Activated T-helper 2 cell treated with anti-CD3 and anti-CD28 coated beads, Interferon-gamma antibody, Interleukin-2, Interleukin-4, amounts not matched to agents 10 μg/mL and 5 μg/mL and 100 μg/mL, durations not matched to agents 14 hours and 24 hours and 36 hours (primary cell): ENCODE results near the gene GPD2. TPM values are rescaled to one million over a fixed set of nuclear protein-coding genes. Genes with fewer than 3 reads are reported as not detected.

ENCODE experiments used
- DNase-seq: peaks from one replicate; pipeline ENCODE4 v3.0.0; 2021; ENCODE audit warnings: low spot score
- H3K27ac Mint-ChIP-seq: one replicate; pipeline ENCODE4 v1.8.0; 2021; ENCODE audit warnings: mixed read lengths
- H3K27me3 Mint-ChIP-seq: one replicate; pipeline ENCODE4 v1.8.0; 2021; ENCODE audit warnings: low read depth, mixed read lengths
- H3K36me3 Mint-ChIP-seq: one replicate; pipeline ENCODE4 v1.8.0; 2021; ENCODE audit warnings: low read depth, mixed read lengths
- H3K4me1 Mint-ChIP-seq: one replicate; pipeline ENCODE4 v1.8.0; 2021; ENCODE audit warnings: low read depth, mixed read lengths
- H3K4me3 Mint-ChIP-seq: one replicate; pipeline ENCODE4 v1.8.0; 2021; ENCODE audit warnings: low read depth, mild to moderate bottlenecking, moderate library complexity, mixed read lengths
- H3K9me3 Mint-ChIP-seq: one replicate; pipeline ENCODE4 v1.8.0; 2021; ENCODE audit warnings: mixed read lengths
- intact Hi-C: fragments of 100-400 bp; cut with micrococcal nuclease; formaldehyde crosslinking; loops from one replicate; pipeline ENCODE4 v1.15.1; 2023
- total RNA-seq: library from RNA; stranded (reverse); gene quantifications from 2 replicates; pipeline ENCODE4 v1.2.3, GENCODE V29; 2022

The GPD2 gene
- total RNA-seq, 1 donor from 2014 or later, result 23.7 TPM

DNA sequence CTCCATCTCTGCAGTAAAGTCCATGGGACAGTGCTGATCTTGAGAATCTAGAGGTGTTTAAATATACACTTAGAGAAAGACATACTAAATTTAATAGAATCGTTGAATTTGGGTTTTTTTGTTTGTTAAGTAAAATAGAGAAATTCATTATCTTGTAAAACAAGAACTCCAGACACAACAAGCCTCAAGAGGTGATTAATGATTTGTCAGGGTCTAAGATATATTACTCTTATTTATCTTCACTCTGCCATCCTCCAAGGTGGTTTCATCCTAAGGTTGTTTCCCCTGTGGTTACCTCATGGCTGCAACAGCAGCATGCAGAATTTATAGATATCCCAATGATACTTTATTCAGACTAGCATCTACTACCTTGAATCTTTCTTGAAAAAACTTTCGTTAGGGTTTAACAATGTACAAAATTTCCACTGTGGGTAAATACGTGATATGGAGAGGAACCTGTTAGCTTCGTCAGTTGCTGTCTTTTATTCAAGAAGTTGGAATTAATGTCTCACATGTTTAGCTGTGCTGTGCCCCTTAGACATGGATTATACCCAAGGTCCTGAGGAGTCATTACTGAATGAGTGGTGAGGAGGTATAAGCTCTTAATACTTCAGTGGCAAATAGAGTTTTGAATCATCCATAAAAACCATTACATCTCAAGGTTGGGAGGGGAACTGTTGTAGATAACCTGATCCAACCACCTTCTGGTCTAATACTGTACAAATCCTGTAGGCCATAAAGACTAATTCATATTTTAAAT, 128.0 kb downstream of the GPD2 start:
- Mint-ChIP-seq H3K36me3 (peaks cover 9% of the 10 kb centered on the region), H3K27ac (no peak overlapping the region), H3K27me3 (no peaks in the 10 kb centered on the region), H3K4me3 (no peak overlapping the region), H3K4me1 (peaks cover 7% of the 10 kb centered on the region), H3K9me3 (no peaks in the 10 kb centered on the region)
- DNase-seq, result no peak
- intact Hi-C loops, result no loop called here

GRCh38 chr2:156565066-156565710, 129.0 kb downstream of the GPD2 start:
- intact Hi-C loops, result no loop called here
- Mint-ChIP-seq H3K27ac (no peak overlapping the region), H3K36me3 (peaks cover 14% of the 10 kb centered on the region), H3K4me1 (peaks cover 7% of the 10 kb centered on the region), H3K4me3 (no peak overlapping the region), H3K9me3 (no peaks in the 10 kb centered on the region), H3K27me3 (no peaks in the 10 kb centered on the region)
- DNase-seq, result no peak

DNA sequence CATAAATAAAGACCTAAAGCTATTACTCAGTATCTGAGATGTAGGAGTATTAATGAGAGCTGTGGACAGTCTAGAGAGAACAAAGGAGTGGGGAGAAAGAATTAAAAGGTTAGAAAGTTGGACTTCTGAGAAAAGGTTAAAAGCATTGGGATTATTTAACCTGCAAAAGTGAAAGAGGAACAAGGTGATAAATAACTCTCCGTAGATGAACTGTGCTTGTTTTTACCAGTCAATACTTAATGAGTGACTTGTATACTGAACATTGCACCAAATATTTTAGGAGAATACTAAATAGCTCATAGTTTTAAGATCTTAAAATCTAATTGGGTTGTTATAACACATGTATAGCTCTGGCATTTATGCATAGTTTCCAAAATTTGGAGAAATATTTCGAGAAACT, 137.5 kb downstream of the GPD2 start:
- no peak overlapping the region for H3K4me3 Mint-ChIP-seq
- no peak for DNase-seq
- no peak overlapping the region for H3K27ac Mint-ChIP-seq
- H3K4me1 Mint-ChIP-seq, result peaks cover 21% of the 10 kb centered on the region
- intact Hi-C loops, result no loop called here
- H3K9me3 Mint-ChIP-seq, result no peaks in the 10 kb centered on the region
- H3K27me3 Mint-ChIP-seq, result no peaks in the 10 kb centered on the region
- peaks cover 35% of the 10 kb centered on the region for H3K36me3 Mint-ChIP-seq

DNA sequence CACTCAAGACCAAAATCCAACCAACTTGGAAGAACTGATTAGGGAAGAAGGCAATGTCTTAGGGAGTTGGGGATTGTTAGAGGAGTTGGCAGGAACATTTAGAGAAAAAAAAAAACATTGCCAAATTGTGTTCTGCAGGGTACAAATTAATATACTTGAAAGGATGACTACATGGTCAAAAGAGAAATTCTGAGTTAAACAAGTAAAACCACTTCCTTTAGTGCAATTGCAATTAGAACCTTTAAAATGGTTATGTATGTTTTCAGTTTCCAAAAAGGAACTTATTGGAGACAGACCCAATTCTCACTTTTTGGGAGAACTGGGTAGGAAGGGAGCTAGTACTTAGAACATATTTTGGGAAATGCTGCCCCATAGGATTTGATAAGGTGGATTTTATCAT, 137.9 kb downstream of the GPD2 start:
- H3K9me3 Mint-ChIP-seq, result no peaks in the 10 kb centered on the region
- H3K27me3 Mint-ChIP-seq, result no peaks in the 10 kb centered on the region
- no peak overlapping the region for H3K4me3 Mint-ChIP-seq
- H3K36me3 Mint-ChIP-seq, result peaks cover 35% of the 10 kb centered on the region
- H3K27ac Mint-ChIP-seq, result no peak overlapping the region
- DNase-seq, result no peak
- intact Hi-C loops, result no loop called here
- peaks cover 21% of the 10 kb centered on the region for H3K4me1 Mint-ChIP-seq

DNA sequence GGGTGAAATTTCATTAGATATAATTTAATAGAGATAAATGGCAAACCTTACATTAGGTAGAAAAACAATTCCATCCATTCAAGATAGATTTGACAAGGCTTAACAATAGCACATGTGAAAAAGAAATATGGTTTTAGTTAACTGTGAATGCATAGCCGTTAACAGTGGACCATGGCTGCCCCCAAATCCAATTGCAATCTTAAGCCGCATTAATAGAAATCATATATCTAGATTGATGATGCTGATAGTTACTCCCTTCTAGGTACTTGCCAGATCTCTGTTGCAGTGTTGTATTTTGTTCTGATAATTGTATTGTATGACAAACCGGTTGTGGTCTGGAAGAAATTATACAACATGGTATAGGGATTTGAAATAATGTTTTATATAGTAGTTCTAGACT, 139.8 kb downstream of the GPD2 start:
- Mint-ChIP-seq H3K27ac (no peak overlapping the region), H3K4me1 (peaks cover 29% of the 10 kb centered on the region), H3K9me3 (no peaks in the 10 kb centered on the region), H3K36me3 (peaks cover 37% of the 10 kb centered on the region), H3K4me3 (no peak overlapping the region), H3K27me3 (no peaks in the 10 kb centered on the region)
- intact Hi-C loops, result no loop called here
- no peak for DNase-seq

DNA sequence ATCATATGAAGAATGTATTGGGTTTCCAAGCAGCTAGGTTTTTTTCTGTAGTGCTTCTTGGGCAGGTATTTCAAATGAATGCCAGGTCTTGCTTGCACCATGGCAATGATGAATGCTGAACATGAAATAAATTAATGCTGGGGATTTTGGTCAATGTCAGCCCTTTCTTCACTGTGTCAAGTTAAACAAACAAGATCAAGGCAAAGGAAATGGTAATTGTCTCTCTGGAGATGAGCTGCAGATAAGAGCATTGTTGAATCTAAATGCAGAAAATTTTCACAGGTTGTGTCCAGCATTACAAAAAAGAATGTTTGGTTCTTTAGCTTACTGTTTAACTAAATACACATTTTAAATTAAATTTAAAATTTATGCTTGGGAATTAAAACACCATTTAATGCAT, 144.3 kb downstream of the GPD2 start:
- Mint-ChIP-seq H3K36me3 (peaks cover 27% of the 10 kb centered on the region), H3K27ac (no peak overlapping the region), H3K4me3 (no peak overlapping the region), H3K27me3 (no peaks in the 10 kb centered on the region), H3K9me3 (no peaks in the 10 kb centered on the region), H3K4me1 (peaks cover 24% of the 10 kb centered on the region)
- DNase-seq, result no peak
- intact Hi-C loops, result no loop called here

DNA sequence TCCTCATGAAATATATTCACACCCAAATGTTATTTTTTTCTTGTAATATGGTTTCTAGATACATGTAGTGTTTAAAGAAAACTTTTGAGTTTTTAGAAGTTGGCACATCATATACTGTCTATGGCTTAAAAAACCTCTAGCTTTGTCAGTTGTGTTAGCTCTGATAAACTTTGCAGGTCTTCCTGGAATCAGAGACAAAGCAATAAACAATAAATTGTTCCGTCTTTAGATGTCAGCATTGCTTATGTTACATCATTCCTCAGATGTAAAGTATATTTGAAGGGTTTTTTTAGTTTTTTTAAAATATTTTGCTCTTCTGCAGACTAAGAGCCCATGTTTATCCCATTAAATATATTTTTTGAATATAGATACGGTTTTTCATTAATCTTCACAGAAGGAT, 145.1 kb downstream of the GPD2 start:
- Mint-ChIP-seq H3K27ac (no peak overlapping the region), H3K9me3 (no peaks in the 10 kb centered on the region), H3K4me1 (peaks cover 24% of the 10 kb centered on the region), H3K4me3 (no peak overlapping the region), H3K36me3 (peaks cover 27% of the 10 kb centered on the region), H3K27me3 (no peaks in the 10 kb centered on the region)
- DNase-seq, result no peak
- intact Hi-C loops, result no loop called here

DNA sequence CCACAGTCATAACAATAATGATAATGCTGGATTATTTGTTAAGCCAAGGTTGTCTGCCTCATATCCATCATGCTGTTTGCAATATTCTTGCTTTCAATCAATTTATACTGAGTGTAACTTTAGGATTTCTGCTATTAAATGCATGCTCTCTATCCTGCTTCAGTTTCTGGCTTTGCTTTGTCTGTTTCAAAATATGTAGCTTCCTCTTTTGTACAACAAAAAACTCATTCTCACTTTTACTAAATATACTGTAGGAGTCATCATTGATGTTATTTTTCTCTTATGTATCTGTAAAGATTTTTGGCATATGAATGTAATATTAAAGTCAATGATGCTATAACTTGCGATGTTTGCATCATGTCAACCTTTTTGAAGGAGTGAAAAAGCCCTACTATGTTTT, 149.3 kb downstream of the GPD2 start:
- intact Hi-C loops, result loop anchor here (5.0 kb wide), 3 partner anchors 148 to 607 kb away; partner anchors contain the start of gene GPD2
- H3K9me3 Mint-ChIP-seq, result no peaks in the 10 kb centered on the region
- no peak for DNase-seq
- no peak overlapping the region for H3K4me3 Mint-ChIP-seq
- H3K4me1 Mint-ChIP-seq, result peaks cover 25% of the 10 kb centered on the region
- no peaks in the 10 kb centered on the region for H3K27me3 Mint-ChIP-seq
- peaks cover 16% of the 10 kb centered on the region for H3K36me3 Mint-ChIP-seq
- no peak overlapping the region for H3K27ac Mint-ChIP-seq

GRCh38 chr2:156586621-156587020, 150.4 kb downstream of the GPD2 start:
- H3K4me3 Mint-ChIP-seq, result no peak overlapping the region
- peaks cover 20% of the 10 kb centered on the region for H3K4me1 Mint-ChIP-seq
- H3K27ac Mint-ChIP-seq, result no peak overlapping the region
- H3K36me3 Mint-ChIP-seq, result peaks cover 12% of the 10 kb centered on the region
- H3K27me3 Mint-ChIP-seq, result no peaks in the 10 kb centered on the region
- DNase-seq, result no peak
- H3K9me3 Mint-ChIP-seq, result no peaks in the 10 kb centered on the region
- intact Hi-C loops, result loop anchor here (5.0 kb wide), 3 partner anchors 149 to 606 kb away; partner anchors contain the start of gene GPD2

DNA sequence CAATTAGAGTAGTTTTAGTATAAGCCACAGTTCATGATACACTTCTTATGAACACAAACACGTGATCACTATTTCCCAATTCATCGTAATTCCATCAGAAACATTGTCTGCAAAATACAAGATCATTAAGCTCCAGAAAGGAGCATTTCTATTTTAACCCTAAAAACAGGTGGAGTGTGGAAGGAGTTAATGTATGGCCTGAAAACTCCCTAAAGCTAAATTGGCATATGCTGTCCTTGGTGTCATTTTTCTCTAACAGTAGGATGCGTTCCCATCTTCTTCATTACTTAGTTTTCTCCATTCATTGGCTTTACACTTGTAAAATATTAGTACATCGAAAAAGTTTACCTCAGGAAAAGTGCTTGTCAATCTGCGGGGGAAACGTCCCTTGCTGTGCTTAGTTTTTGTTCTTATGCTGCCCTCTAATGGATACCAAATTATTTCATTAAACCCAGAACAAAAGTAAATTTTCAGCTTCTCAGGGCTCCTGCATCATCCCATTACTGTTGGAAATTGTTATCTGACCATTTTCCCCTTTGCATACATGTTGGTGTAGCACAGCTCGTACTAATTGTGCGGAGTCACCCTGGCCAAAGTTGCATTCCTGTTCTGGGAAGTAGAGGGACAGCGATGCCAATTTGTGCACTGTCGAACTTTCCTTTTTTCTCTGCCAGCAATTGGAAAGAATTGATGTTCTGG, 153.4 kb downstream of the GPD2 start:
- DNase-seq, result no peak
- peaks cover 11% of the 10 kb centered on the region for H3K4me1 Mint-ChIP-seq
- H3K27me3 Mint-ChIP-seq, result no peaks in the 10 kb centered on the region
- no peaks in the 10 kb centered on the region for H3K9me3 Mint-ChIP-seq
- no peak overlapping the region for H3K27ac Mint-ChIP-seq
- no peak overlapping the region for H3K4me3 Mint-ChIP-seq
- intact Hi-C loops, result loop anchor here (1.0 to 5.0 kb wide), 6 partner anchors 152 to 1213 kb away; partner anchors contain the start of gene GPD2
- H3K36me3 Mint-ChIP-seq, result peaks cover 5% of the 10 kb centered on the region

DNA sequence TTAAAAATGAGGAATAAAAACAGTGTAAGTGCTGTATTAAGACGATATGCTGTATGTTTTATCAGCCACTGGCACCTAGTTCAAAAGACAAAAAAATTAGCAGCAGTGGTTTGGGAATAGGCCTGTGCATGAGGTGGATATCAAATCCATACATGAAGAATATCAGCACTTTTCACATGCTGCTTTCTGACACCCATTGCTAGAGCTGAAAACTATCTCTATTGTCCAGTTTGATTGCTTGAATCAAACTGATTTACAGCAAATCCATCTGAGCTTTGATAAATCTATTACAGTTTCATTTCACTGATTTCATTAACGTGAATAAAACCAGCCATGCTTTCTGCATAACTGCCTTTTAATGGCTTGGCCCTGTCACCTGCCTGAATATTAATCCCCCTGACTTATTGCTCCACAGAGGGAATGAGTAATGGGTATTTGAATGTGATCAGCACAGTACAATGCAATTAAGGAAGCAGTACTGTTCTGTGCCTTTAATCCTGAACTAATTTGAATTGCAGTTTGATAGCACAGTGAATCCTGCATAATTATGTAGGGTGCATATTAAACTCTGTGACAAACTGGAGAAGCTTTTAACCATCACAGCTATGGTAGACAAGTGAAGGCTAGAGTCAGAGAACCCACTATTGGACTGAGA, 154.0 kb downstream of the GPD2 start:
- Mint-ChIP-seq H3K27ac (no peak overlapping the region), H3K9me3 (no peaks in the 10 kb centered on the region), H3K4me3 (no peak overlapping the region), H3K4me1 (peaks cover 7% of the 10 kb centered on the region), H3K27me3 (peaks cover 2% of the 10 kb centered on the region), H3K36me3 (no peaks in the 10 kb centered on the region)
- intact Hi-C loops, result no loop called here
- no peak for DNase-seq

GRCh38 chr2:156592809-156593593, 156.8 kb downstream of the GPD2 start:
- Mint-ChIP-seq H3K36me3 (no peaks in the 10 kb centered on the region), H3K9me3 (no peaks in the 10 kb centered on the region), H3K27me3 (peaks cover 13% of the 10 kb centered on the region), H3K4me3 (no peak overlapping the region), H3K27ac (no peak overlapping the region), H3K4me1 (peaks cover 5% of the 10 kb centered on the region)
- intact Hi-C loops, result no loop called here
- no peak for DNase-seq
